ENCODE measurements around the gene FHAD1.
"Not testable (repeated sequence)": the region's sequence is repeated elsewhere in the genome, so short reads cannot be mapped to it uniquely, and the experiment has no call there.

FHAD1 gene

DNA sequence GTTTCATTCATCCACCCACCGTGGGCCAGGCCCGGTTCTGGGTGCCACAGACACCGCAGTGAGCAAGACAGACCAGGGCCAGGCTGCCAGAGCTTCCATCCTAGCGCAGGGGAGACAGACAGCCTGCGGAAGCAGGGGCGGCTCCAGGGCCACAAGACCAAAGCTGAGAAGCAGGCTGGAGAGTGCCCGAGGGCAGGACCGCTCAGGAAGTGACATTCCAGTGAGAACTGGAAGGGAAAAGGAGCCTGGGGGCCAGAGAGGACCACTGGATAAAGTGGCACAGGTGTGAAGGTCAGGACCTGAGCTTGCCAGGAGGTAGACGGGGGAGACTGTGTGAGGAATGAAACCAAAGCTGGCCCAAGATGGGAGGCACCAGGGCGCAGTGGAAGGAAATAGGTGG is 103.1 kb downstream of the FHAD1 start:
- no peak for DNase-seq

DNA sequence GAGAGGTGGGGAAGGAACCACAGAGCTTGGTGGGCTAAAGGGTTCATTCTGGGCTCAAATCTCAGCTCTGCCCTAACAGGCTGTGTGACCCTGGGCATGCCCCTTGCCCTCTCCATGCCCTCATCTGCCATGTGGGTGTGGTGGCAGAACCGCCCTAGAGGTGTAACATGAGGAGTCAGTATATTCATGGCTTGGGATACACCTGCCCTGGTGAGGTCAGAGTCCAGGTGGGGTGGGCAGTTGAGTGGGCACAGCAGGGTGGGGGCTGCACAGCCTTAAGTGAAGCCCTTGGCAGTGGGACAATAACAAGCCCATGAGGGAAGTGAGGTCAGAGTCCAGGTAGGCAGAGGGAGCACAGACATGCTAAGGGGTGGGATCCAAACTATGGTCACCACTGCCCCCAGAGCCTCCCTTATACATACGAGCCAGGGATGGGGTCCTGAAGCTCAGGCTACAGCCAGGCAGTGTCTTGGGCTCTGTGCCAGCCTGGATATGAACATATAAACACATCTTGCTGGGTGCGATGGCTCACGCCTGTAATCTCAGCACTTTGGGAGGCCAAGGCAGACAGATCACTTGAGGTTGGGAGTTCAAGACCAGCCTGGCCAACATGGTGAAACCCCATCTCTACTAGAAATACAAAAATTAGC is 103.7 kb downstream of the FHAD1 start:
- DNase-seq: no peak

DNA sequence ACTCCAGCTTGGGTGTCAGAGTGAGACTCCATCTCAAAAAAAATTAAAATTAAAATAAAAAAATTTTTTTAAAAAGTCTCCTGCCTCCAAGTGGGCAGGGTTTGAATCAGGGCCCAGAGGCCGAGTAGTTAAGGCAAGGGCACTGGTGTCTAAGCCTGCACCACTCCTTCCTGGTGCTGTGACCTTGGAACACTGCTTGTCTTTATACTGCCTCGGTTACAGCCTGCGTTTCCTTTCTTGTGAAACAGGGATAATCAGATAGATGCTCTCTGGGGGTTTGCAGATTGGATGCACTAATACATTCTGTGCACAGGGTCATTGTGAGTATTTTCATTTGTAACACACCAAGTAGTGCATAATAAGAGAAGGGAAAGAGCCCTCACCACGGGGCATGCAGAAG is 104.3 kb downstream of the FHAD1 start:
- DNase-seq: no peak

DNA sequence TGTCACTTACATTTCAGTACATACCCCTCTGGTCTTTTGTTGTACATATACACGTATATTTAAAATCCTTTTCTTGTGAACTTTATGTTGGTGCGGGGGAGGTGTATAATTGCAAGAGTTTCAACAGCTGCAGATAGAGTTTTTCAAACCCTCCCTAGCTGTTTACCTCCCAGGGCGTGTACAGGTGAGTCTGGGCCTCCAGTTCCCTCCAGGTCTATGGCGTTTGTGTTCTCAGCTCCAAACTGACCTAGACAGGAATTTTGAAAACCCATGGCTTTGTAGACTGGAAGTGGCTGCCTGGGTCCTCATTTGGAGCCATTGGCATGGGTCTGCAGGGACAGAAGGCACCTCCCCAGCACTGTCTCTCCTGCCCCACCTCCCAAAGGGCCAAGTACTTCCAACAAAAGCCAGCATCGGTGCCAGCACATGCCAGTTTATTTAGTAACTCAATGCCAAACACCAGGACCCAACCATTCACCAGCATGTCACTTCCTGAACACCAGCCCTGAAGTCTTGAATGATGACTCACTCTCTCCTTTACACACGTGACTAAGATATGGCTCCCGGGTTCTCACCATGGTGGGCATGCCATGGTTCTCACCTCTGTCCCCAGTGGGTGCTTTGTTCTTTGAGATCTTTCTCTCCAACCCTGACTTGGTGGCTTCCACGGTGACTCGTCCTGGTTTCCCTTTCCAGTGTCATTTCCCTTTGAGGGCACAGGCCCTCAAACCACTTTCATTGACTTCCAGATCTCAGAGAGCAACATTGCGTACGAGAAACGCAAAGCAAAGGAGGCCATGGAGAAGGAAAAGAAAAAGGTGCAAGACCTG is 105.3 kb downstream of the FHAD1 start:
- DNase-seq: peak; percentile 50

DNA sequence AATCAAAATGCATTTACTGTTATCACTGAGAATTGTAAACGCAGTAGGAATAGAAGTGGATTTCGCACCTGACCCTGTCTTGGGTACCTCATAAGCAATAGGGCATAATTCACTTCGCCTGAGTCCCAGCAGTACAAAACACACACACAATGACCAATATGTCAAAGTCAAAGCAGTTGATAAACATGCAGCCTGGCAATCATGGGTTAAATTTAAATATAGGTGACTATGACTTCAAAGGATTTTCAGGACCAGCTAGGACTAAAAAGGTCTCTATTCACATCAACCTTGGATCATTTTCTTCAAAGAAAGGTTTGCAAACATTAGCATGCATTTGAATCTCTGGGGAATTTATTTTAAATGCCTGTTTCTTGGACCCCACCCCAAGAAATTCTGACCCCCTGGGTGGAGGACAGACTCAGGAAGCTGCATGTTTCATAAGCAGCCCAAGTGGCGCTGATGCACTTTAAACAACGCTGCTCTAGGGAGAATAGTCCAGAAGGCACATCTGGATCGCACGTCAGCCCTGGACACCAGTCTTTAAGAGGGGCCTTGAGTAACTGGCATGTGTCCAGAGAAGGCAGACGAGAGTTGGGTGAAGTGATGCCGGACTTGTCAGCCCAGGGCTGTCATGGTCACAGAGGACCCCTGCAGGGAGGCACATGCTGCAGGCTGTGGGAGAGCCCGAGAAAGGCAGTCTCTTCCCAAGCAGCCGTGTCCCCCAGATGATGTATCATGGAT is 107.0 kb downstream of the FHAD1 start:
- DNase-seq: no peak

DNA sequence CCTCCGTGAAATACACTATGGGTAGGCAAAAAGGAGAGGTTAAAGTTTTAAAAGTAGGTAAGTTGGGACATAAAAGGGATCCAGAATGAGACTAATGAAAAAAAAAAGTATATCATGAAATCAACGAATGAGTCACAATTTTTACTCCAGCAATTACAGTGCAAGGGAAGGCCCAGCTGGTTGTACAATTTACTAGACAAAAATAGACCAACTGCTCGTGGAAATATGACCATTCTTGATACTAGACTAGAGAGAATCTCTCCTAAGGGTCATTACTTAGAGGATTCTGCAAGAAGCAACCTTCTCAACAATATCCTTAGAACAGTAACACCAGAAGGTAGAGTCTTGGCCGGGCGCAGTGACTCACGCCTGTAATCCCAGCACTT is 107.5 kb downstream of the FHAD1 start:
- DNase-seq: no peak

DNA sequence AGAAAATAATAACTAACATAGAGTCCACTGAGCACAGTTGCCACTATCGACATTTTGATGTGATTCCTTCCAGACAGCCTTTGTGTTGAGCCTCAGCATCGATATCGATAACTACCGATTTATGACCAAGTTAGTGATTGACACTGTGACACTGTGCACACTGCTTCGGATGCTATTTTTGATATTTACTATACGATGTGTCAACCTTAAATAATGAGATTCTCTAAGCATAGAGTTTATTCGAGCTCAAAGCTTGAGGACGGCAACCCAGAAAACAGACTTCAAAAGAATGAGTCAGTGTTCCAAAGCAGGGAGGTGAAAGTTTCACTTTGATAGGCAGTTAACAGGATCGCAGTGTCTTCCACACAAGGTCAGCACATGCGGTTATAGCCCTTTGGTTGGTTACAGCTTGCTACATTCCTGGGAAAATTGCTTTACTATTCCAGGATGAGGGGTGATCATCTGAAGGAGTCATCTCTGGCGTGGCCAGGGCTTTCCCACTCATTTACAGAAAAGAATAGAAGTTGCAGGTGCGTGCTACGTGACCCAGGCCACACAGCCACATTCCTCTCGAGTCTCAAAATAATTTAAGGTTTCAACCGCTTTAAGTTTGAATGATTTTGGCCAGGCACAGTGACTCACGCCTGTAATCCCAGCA is 109.1 kb downstream of the FHAD1 start:
- DNase-seq: no peak

DNA sequence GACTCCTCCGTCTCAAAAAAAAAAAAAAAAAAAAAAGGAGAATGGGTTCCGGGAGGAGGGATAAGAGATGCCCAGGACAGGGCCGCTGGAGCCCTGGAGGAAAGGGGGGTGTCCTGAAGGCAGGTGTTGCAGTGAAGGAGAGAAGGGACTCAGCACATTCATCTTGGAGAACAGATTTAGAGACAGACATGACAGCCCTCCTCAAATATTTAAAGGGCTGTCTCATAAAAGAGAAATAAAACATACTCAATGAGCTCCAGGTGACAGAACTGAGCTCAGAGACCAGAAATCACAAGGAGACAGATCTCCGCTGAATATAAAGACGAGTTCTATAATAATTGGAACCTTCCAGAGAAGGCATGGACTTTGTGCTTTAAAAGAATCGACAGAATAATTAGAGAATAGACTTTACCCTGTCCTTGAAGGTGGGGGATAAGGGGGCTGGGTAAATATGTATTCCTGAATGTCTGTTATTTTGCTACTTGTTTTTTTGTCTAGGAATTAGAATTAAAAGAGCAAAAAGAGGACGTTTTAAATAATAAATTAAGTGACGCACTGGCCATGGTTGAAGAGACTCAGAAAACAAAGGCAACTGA is 110.7 kb downstream of the FHAD1 start:
- no peak for DNase-seq

DNA sequence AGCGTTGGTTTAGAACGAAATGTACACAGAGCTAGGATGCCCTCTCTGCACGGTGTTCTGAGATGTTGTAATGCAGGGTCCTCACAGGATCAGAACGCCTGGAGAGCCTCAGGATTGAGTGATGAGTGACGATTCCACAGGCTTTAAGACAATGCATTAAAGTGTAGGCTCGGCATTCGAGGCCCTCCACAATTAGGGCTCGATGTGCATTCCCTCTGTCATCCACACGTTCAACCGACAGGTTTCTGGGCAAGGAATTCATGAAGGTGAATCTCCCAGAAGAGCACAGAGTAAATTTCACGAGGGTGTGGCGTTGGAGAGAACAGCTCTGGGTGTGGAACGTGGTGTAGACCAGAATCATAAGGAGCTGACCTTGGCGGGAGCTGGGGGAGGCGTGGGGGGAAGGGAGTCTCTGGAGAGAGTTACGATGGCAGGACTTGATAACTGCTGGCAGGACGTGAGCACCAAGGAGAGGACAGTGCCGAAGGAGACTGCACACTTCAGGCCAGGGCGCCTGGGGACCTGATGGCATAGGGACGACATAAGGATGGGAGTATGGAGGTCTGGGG is 111.6 kb downstream of the FHAD1 start:
- DNase-seq: no peak

DNA sequence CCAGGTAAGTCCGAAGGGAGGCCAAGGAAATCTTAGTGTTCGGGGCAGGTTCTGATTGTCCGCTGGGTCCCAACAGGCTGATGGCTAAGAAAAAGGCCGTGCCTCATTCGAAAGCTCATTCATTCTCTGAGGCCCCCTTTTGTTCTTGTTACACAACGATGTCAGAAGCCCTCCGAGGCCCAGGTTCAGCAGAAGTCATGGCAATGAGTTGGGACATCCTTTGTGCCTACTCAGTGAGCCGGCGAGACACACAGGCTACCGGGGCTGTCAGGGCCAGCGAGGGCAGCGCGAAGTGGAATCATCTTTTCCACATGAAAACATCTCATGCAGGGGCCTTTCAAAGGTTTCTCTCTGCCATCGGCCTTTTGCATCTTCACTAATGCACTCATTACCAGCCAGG is 113.7 kb downstream of the FHAD1 start:
- DNase-seq: no peak

DNA sequence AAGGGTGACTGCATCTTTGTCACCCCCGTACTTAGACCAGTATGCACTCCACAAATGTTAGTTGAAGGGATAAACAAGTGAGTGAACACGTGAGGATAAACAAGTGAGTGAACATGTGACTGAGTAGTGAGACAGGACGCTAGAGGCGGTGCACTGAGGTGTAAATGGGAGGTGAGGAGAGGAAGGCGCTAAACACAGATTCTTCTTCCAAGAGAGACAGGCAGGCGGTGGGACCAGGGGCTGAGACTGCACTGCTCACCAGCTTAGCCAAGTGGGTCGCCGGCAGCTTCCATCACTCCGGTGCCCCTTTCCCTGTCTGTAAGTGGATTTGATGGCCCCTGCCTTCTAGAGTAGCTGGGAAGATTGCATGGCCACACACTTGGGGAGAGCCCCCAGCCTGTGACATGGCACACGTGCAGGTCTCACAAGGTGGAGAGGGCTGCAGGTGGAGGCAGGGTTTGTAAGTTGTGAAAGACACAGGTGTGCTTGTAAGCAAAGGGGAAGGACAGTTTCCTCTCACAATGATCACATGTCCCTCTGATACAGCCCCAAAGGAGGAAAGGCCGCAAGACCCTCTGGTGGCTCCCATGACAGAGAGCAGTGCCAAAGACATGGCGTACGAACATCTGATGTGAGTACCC is 115.2 kb downstream of the FHAD1 start:
- DNase-seq: no peak

DNA sequence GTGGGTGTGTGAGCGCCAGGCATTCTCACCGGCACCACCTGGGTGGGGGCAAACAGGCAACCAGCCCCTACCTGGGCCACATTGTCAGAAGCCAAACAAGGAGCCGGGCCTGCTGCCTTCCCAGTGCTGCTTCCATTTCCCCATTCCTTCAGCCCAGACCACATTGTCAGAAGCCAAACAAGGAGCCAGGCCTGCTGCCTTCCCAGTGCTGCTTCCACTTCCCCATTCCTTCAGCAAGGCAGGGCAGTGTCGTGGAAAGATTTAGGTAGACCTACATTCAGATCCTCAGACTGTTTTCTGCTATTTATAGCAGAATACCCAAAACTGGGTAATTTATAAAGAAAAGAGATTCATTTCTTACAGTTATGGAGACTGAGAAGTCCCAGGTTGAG is 115.7 kb downstream of the FHAD1 start:
- no peak for DNase-seq

DNA sequence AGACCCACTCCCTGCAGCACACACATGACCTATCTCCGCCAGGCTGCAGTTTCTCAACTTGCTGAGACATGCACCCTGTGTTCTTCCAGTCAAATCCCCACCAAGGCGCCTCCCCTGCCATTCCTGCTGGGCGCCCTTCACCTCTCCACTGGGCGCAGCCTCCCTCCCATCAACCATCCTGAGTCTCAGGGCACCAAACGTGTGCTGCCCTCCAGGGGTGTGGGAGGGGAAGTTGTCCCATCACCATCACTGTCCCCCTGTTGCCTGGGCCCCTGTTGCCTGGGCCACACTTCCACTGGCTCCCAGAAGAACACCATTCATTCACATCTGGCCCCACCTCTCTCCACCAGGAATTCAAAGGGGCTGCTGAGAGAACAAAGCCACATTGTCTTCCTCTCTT is 117.7 kb downstream of the FHAD1 start:
- no peak for DNase-seq

DNA sequence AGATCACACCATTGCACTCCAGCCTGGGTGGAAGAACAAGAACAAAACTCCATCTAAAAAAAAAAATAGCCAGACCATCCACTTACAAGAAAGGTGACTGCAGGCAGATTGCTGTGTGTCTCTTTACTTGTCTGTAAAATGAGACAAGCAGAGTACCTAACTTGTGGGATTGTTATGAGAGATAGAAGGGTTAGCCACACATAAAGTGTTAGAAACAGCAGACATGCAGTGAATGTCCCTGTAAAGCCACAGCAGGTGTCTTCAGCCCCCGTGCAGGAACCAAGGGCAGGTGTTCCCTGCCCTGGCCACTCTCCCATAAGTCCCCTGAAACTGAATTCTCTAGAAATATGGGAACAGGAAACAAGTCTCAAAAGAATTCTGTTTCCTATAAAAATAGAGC is 121.9 kb downstream of the FHAD1 start:
- no peak for DNase-seq

DNA sequence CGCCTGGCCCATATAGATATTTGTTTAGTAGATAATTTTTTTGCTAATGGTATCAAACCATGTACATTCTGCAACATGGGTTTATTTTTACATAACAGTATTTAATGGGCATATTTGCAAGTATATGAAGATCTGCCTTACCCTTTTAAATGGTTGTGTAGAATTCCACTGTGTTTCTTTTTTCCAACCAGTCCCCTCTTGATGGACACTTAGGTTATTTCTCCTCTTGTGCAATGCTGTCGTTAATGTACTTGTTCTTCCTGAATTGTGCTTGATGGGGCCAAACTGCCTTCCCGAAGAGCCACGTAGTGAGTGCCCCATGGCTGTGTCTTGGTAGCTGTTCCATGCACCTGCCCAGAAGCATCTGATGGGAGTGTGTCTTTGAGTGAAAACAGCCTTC is 123.2 kb downstream of the FHAD1 start:
- no peak for DNase-seq

DNA sequence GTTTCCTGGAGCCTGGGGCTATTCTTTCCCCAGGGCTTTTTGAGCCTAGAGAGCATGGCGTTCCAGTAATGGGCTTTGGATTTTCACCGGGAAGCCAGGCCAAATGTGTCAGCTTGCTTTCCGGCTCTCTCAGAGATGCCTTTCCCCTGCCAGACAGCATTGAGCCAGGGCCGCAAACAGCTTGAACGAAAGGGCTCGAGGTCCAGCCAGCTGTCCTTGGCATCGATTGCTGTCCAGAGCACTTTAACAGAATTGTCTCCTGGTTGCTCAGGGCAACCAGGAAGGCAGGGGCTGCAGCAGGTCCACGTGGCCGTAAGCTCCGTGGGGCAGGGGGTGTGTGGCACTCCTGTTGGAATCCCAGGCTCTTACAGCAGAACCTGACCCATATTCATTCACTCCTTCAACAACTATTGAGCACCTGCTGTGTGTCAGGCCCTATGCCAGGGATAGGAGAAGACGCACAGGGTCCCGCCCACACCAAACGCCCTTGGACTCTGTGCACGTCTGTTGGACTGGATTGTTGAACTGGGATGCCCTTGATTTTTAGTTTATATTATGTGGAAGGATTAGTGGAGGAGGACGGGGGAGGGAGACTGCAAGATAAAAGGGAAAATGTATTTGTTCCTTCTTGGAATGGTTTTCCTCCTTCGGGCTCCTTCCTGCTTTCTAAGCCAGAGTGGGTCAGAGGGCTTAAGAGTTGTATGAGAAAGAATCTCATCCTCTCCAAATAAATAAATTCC is 123.9 kb downstream of the FHAD1 start:
- no peak for DNase-seq

DNA sequence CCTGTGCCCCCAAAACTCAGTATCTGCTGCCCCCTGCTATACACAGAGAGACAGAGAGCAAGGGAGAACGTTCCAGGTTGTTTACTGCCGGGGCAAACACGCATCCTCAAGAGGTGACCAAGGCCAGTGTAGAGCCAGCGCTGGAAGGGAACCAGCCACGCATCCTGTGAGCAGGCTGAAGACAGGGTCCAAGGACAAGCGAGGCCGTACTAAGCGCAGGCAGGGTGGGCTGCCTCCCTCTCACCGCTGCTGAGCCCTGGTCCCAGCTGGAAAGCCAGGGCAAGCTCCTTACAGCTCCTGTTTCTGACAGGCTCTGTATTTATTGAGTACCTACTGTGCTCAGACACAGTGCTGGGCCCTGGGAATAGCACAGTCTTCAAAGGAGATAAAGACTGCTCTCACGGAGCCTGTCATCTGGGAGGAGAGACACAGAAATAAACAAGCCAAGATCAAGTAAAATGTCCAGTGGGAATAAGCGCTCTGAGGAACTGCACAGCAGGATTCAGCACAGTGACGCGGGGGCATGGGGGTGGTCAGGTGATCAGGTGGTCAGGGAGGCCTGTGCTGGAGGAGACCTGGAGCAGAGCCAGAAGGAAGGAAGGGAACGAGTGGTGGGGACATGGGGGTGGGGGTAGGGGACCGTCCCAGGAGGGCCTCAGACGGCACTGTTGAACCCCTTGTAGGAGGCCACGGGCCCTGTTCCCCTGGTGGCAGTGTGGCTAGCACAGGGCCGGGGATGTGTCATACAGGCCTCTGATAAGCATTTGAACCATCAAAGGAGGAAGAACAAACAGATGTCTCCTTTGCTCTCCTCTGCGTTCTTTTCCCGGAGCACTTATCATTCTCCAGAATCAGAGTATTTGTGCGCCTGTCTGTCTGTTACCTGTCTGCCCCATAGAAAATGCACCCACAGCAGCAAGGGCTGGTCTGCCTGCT is 124.9 kb downstream of the FHAD1 start:
- DNase-seq: no peak

DNA sequence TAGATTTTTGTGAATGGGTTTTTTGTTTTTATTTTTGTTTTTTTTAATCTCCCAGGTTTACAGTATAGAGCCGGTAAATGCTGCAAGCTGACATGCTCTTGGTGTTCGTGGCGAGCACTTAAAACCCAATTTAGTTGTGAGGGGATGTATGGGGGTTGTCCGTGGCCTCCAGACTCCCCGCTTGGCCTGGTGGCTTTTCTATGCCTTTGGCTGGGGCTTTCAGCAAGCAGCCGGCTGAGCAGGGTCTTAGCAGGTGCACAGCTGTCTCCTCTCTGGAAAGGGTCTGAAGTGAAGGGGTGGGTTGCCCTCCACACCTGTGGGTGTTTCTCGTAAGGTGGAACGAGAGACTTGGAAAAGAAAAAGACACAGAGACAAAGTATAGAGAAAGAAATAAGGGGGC is 131.7 kb downstream of the FHAD1 start:
- no peak for DNase-seq

DNA sequence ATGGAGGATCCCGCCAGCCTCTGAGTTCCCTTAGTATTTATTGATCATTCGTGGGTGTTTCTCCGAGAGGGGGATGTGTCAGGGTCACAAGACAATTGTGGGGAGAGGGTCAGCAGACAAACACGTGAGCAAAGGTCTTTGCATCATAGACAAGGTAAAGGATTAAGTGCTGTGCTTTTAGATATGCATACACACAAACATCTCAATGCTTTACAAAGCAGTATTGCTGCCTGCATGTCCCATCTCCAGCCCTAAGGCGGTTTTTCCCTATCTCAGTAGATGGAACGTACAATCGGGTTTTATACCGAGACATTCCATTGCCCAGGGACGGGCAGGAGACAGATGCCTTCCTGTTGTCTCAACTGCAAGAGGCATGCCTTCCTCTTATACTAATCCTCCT is 132.1 kb downstream of the FHAD1 start:
- DNase-seq: not testable (repeated sequence)

Data from CD4-positive, alpha-beta T cell treated with Interleukin-17A for 1 hour (primary cell).